GM18520 (cell line): ENCODE data around the gene SMIM14.
"Not testable (repeated sequence)": the region's sequence is repeated elsewhere in the genome, so short reads cannot be mapped to it uniquely, and the experiment has no call there.

ENCODE experiments used
- ATAC-seq: cut with Tn5 transposase; IDR thresholded peaks from one replicate; pipeline ENCODE4 v1.9.1; 2021; ENCODE audit not compliant: unreplicated experiment

SMIM14 gene

GRCh38 chr4:39597695-39598381 is 40.8 kb downstream of the SMIM14 start:
- ATAC-seq, result no peak

- no peak for ATAC-seq
These were observed 41.7 kb downstream of the SMIM14 start for GRCh38 chr4:39596971-39597370.

GRCh38 chr4:39591290-39591689 is 47.4 kb downstream of the SMIM14 start:
- no peak for ATAC-seq

- no peak for ATAC-seq
These were observed 50.8 kb downstream of the SMIM14 start for GRCh38 chr4:39587881-39588280.

- ATAC-seq, result no peak
These were observed 63.7 kb downstream of the SMIM14 start for GRCh38 chr4:39574946-39575345.

- no peak for ATAC-seq
These were observed 67.2 kb downstream of the SMIM14 start for GRCh38 chr4:39571504-39571903.

GRCh38 chr4:39571054-39571453 is 67.6 kb downstream of the SMIM14 start:
- ATAC-seq, result no peak

- no peak for ATAC-seq
These were observed 69.5 kb downstream of the SMIM14 start for GRCh38 chr4:39569209-39569608.

- ATAC-seq, result no peak
These were observed 69.9 kb downstream of the SMIM14 start for GRCh38 chr4:39568805-39569204.

- ATAC-seq, result no peak
These were observed 72.6 kb downstream of the SMIM14 start for GRCh38 chr4:39565878-39566600.

- ATAC-seq, result no peak
These were observed 75.3 kb downstream of the SMIM14 start for GRCh38 chr4:39563346-39563847.

- no peak for ATAC-seq
These were observed 75.9 kb downstream of the SMIM14 start for GRCh38 chr4:39562792-39563191.

- no peak for ATAC-seq
These were observed 79.0 kb downstream of the SMIM14 start for GRCh38 chr4:39559626-39560025.

- no peak for ATAC-seq
These were observed 83.2 kb downstream of the SMIM14 start for GRCh38 chr4:39555472-39555871.

- ATAC-seq, result no peak
These were observed 90.1 kb downstream of the SMIM14 start for GRCh38 chr4:39548425-39549067.

- ATAC-seq, result no peak
These were observed 93.9 kb downstream of the SMIM14 start for GRCh38 chr4:39544580-39545315.

- not testable (repeated sequence) for ATAC-seq
These were observed 94.6 kb downstream of the SMIM14 start for GRCh38 chr4:39544080-39544479.

GRCh38 chr4:39543034-39543433 is 95.6 kb downstream of the SMIM14 start:
- ATAC-seq, result no peak

- no peak for ATAC-seq
These were observed 96.1 kb downstream of the SMIM14 start for GRCh38 chr4:39542611-39543012.

- no peak for ATAC-seq
These were observed 96.6 kb downstream of the SMIM14 start for GRCh38 chr4:39541987-39542610.
